ENCODE data around the gene GPS1.

GPS1 gene

DNA sequence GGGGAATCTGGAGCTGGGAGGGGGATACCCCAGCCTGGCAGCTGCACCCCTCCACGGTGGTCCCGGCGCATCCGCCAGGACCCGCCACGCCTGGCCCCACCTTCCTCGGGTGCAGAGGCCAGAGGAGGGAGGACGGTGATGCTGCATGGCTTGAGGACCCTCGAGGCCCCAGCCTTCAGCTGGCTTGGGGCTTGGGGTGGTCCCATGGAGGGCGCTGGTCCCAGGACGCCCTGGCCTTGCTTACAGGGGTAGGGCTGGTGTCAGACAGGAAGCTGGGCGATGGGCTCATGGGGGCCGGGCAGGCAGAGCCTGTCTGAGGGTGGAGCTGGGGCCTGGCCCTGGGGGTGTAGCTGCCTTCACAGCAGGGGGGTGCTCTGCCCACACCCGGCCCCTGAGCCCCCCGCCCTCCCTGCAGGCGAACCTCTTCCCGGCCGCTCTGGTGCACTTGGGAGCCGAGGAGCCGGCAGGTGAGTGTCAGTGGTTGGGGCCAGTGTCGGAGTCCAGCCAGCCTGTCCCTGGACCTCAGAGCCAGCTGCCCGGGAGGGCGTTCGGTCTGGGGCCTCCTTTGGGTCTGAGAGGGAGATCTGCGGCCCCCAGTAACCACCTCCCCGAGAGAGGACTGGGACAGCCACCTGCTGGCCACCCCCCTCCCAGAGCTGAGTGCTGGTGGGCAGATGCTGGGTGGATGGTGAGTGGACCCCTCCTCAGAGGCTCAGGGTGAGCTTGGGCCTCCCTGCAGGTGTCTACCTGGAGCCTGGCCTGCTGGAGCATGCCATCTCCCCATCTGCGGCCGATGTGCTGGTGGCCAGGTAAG lies 35.4 kb upstream of the GPS1 start:
- DNase-seq (ENCODE audit: extremely low read depth, low read depth), result no peak
- no peak for TF ChIP-seq CTCF (IDR thresholded peaks at IDR 0.05; ENCODE audit: low read depth, low read length)

DNA sequence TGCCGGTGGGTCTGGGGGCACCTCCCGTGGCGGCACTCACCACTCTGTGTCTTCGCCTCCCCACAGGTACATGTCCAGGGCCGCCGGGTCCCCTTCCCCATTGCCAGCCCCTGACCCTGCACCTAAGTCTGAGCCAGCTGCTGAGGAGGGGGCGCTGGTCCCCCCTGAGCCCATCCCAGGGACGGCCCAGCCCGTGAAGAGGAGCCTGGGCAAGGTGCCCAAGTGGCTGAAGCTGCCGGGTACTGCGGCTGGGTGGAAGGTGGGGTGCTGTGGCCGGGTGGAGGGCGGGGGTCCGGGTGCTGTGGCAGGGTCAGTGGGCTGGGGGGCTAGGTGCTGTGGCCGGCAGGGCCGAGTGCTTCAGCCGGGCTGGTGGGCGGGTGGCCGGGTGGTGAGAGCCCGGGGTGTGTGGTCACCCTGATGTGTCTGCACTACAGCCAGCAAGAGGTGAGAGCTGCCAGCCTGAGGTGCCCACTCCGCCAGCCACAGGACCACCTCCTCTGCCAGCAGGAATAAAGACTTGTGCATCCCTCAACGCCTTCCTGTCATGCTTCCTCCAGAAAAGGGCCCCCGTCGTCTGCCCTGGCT lies 34.7 kb upstream of the GPS1 start:
- no peak for TF ChIP-seq CTCF (IDR thresholded peaks at IDR 0.05; ENCODE audit: low read depth, low read length)
- no peak for DNase-seq (ENCODE audit: extremely low read depth, low read depth)

DNA sequence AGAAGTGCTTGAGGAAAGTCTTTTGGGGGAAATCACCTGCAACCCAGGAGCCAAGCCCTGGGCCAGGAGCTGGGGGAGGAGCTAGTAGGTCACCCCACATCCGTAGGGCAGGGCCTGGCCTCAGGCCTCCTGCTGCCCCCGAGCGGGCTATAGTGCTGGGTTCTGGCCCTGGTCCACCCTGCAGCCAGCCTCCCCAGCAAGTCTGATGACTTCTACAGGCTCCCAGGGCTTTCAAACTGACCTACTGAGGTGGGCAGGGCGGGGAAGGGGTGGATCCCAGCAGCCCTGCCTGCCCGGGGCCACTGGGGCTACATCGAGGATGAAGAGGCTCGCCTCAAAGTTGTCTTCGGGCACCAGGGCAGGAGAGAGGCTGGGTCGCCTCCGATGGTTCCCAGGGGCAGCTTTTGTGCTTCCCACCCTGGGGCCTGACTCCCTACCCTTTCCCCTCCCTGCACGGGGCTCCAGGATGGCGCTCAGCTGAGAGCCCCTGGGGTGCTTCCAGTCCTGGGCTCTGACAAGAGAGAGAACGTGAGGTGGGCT lies 34.0 kb upstream of the GPS1 start:
- no peak for TF ChIP-seq CTCF (IDR thresholded peaks at IDR 0.05; ENCODE audit: low read depth, low read length)
- DNase-seq (ENCODE audit: extremely low read depth, low read depth), result no peak

- TF ChIP-seq CTCF (IDR thresholded peaks at IDR 0.05; ENCODE audit: low read depth, low read length), result no peak
- no peak for DNase-seq (ENCODE audit: extremely low read depth, low read depth)
Observed at GRCh38 chr17:82018152-82018988, 33.3 kb upstream of the GPS1 start.

GRCh38 chr17:82018989-82019689 lies 32.6 kb upstream of the GPS1 start:
- no peak for DNase-seq (ENCODE audit: extremely low read depth, low read depth)

More at GRCh38 chr17:82018989-82019689, 32.6 kb upstream of the GPS1 start:
- no peak for TF ChIP-seq CTCF (IDR thresholded peaks at IDR 0.05; ENCODE audit: low read depth, low read length)
